ENCODE data around the gene OR13J1.

OR13J1 gene

DNA sequence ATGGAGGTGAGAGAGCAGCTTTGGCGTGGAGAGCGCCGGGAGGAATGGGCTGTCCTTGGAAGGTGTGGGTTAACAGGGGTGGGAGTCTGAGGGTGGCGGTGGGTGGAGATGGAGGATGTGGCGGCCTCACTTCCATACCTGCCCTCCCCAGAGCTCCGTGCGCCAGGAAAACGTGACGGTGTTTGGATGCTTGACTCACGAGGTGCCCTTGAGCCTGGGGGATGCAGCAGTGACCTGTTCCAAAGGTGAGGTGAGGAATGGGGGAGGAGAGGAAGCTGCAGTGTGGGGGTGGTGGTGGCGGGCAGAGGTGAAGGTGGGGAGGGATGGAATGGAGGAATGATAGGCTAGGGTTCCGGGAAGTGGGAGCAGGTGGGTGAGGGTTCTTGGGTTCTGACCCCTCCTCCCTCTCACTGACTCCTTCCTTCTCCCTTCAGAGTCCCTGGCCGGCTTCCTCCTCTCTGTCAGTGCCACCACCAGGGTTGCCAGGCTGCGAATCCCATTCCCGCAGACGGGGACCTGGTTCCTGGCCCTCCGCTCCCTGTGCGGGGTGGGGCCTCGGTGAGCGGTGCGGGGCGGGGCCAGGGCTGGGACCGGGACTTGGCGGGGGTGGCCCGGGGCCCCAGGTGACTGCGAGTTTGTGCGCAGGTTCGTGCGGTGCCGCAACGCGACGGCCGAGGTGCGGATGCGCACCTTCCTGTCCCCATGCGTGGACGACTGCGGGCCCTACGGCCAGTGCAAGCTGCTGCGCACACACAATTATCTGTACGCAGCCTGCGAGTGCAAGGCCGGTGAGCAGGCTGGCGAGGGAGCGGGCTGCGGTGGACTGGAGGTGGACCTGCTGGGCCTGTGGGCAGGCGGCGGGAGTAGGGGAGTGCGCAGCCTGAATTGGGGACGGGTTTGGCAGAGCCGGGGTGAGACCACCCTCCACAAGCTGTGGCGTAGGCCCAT is 24.1 kb downstream of the OR13J1 start:
- TF ChIP-seq, protein P1, sequence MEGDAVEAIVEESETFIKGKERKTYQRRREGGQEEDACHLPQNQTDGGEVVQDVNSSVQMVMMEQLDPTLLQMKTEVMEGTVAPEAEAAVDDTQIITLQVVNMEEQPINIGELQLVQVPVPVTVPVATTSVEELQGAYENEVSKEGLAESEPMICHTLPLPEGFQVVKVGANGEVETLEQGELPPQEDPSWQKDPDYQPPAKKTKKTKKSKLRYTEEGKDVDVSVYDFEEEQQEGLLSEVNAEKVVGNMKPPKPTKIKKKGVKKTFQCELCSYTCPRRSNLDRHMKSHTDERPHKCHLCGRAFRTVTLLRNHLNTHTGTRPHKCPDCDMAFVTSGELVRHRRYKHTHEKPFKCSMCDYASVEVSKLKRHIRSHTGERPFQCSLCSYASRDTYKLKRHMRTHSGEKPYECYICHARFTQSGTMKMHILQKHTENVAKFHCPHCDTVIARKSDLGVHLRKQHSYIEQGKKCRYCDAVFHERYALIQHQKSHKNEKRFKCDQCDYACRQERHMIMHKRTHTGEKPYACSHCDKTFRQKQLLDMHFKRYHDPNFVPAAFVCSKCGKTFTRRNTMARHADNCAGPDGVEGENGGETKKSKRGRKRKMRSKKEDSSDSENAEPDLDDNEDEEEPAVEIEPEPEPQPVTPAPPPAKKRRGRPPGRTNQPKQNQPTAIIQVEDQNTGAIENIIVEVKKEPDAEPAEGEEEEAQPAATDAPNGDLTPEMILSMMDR (conservative IDR thresholded peaks at IDR 0.05; ENCODE audit: low read depth, low read length) = no peak
- DNase-seq (ENCODE audit: low read depth) = no peak
- H3K4me3 ChIP-seq (ENCODE audit: low read length) = no peak overlapping the region

- peak; percentile 40 for DNase-seq (ENCODE audit: low read depth)
- TF ChIP-seq, protein P1 (conservative IDR thresholded peaks at IDR 0.05; ENCODE audit: low read depth, low read length) = no peak
- no peak overlapping the region for H3K4me3 ChIP-seq (ENCODE audit: low read length)
Measured at GRCh38 chr9:35844628-35845270, 25.5 kb downstream of the OR13J1 start.

GRCh38 chr9:35842795-35843194 is 27.4 kb downstream of the OR13J1 start:
- TF ChIP-seq, protein P1 (conservative IDR thresholded peaks at IDR 0.05; ENCODE audit: low read depth, low read length) = no peak
- no peak overlapping the region for H3K4me3 ChIP-seq (ENCODE audit: low read length)
- no peak for DNase-seq (ENCODE audit: low read depth)

DNA sequence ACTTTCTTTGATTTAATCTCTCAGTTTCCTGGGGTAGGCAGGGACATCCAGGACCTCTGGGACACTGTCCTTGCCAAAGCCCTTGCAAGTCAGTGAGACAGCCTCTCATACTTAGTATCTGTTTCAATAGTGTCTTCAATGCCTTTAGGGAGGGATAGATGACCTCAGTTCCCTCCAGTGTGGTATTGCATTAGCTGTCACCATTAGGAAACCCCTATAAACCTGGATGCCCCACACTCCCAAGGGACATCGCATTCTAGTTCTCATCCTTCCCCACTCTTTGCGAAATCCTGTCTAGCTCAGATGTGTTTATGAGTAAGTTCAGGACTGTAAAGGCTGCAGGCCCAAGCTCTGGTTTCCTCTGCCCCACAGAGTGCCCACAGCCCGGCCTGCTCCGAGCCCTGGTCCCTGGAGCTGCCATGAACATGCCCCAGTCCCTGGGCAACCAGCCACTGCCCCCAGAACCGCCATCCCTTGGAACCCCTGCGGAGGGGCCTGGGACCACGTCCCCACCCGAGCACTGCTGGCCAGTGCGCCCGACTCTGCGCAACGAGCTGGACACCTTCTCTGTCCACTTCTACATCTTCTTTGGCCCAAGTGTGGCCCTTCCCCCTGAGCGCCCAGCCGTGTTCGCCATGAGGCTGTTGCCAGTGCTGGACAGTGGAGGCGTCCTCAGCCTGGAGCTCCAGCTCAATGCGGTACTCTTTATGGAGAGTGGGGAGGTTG is 28.0 kb downstream of the OR13J1 start:
- no peak overlapping the region for H3K4me3 ChIP-seq (ENCODE audit: low read length)
- DNase-seq (ENCODE audit: low read depth) = no peak
- TF ChIP-seq, protein P1 (conservative IDR thresholded peaks at IDR 0.05; ENCODE audit: low read depth, low read length) = no peak

GRCh38 chr9:35841645-35841900 is 28.6 kb downstream of the OR13J1 start:
- no peak for DNase-seq (ENCODE audit: low read depth)
- H3K4me3 ChIP-seq (ENCODE audit: low read length) = no peak overlapping the region

GRCh38 chr9:35840881-35841644 is 29.1 kb downstream of the OR13J1 start:
- DNase-seq (ENCODE audit: low read depth) = no peak
- no peak overlapping the region for H3K4me3 ChIP-seq (ENCODE audit: low read length)
- TF ChIP-seq, protein P1 (conservative IDR thresholded peaks at IDR 0.05; ENCODE audit: low read depth, low read length) = no peak

More at GRCh38 chr9:35841645-35841900, 28.6 kb downstream of the OR13J1 start:
- TF ChIP-seq, protein P1 (conservative IDR thresholded peaks at IDR 0.05; ENCODE audit: low read depth, low read length) = no peak
